ENCODE results near the gene SYTL5. TPM values are rescaled to one million over a fixed set of nuclear protein-coding genes. Genes with fewer than 3 reads are reported as not detected.

SYTL5 gene
- total RNA-seq, 6 experiments from 2014 or later = 0.10 to 0.21 (median 0.16) TPM

DNA sequence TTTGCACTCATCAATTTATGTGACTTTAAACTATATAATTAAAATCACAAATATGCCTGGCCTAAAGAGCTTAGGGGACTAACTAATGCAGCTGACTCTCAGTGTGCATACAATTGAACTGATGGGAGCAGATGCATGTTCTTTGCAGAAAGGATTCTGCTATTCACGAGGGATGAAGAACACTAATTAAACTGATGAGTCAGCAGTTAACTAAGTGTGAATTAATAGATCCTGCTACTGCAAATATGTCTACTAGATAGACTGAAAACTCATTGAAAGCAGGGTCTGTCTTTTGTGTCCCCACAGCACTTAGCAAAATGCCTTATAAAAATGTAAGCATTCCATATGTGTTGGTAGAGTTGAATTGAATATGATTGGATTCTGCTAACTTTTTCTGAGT lies 110.4 kb downstream of the SYTL5 start:
- DNase-seq = no peak
- Mint-ChIP-seq H3K27ac (no peak overlapping the region), H3K36me3 (ENCODE audit: low read depth) (no peaks in the 10 kb centered on the region), H3K27me3 (ENCODE audit: insufficient read depth) (no peaks in the 10 kb centered on the region), H3K4me3 (no peak overlapping the region), H3K9me3 (no peaks in the 10 kb centered on the region), H3K4me1 (ENCODE audit: low read depth) (no peaks in the 10 kb centered on the region)
- TF ChIP-seq CTCF (IDR thresholded peaks at IDR 0.05) = no peak

DNA sequence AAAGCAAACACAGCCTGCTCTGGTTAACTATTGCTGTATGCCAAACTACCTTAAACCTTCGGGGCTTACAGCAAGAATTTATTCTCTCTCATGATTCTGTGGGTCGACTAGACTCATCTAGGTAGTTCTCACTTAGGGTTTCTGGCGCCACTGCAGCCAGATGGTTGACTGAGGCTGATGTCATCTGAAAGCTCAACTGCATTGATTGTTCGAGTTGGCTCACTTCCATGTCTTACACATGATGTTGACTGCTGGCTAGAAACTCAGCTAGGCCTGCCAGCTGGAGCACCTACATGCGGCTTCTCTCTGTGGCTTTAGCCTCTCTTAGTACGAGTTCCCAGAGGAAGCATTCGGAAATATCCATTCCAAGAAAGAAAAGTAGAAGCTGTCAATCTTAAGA lies 111.1 kb downstream of the SYTL5 start:
- Mint-ChIP-seq H3K27me3 (ENCODE audit: insufficient read depth) (no peaks in the 10 kb centered on the region), H3K4me1 (ENCODE audit: low read depth) (no peaks in the 10 kb centered on the region)

GRCh38 chrX:38124000-38124399 lies 117.6 kb downstream of the SYTL5 start:
- no peak for DNase-seq
- Mint-ChIP-seq H3K36me3 (ENCODE audit: low read depth) (no peaks in the 10 kb centered on the region), H3K4me3 (no peak overlapping the region), H3K27ac (no peak overlapping the region), H3K4me1 (ENCODE audit: low read depth) (no peaks in the 10 kb centered on the region), H3K27me3 (ENCODE audit: insufficient read depth) (no peaks in the 10 kb centered on the region; the same call in 1 of the 2 replicates), H3K9me3 (no peaks in the 10 kb centered on the region)
- no peak for TF ChIP-seq CTCF (IDR thresholded peaks at IDR 0.05)

More for the DNA sequence above, 111.1 kb downstream of the SYTL5 start:
- TF ChIP-seq CTCF (IDR thresholded peaks at IDR 0.05) = no peak
- Mint-ChIP-seq H3K4me3 (no peak overlapping the region), H3K36me3 (ENCODE audit: low read depth) (no peaks in the 10 kb centered on the region), H3K27ac (no peak overlapping the region), H3K9me3 (no peaks in the 10 kb centered on the region)
- DNase-seq = no peak

DNA sequence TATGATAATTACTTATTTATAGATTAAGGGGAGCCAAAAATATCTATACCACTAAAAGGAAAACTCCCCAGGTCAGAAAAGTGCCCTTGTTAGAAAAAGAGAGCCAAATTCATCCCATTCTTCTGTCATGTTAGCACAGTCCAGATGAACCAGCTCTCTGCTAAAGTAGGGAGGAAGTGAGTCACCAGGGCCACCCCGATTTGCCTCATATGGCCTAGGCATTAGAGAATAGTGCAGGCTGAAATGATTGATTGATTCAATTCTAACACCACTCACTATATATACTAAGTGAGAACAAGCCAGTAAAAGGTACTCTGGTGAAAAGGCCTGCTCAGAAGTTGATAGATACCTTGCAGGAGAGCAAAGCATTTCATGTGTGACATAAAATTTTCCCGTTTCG lies 119.8 kb downstream of the SYTL5 start:
- Mint-ChIP-seq H3K9me3 (no peaks in the 10 kb centered on the region), H3K27me3 (ENCODE audit: insufficient read depth) (no peaks in the 10 kb centered on the region; the same call in none of the 2 replicates), H3K4me3 (no peak overlapping the region), H3K4me1 (ENCODE audit: low read depth) (no peaks in the 10 kb centered on the region), H3K36me3 (ENCODE audit: low read depth) (no peaks in the 10 kb centered on the region), H3K27ac (no peak overlapping the region)
- TF ChIP-seq CTCF (IDR thresholded peaks at IDR 0.05) = no peak
- no peak for DNase-seq

GRCh38 chrX:38127961-38128360 lies 121.6 kb downstream of the SYTL5 start:
- no peaks in the 10 kb centered on the region; the same call in none of the 2 replicates for H3K27me3 Mint-ChIP-seq (ENCODE audit: insufficient read depth)

More at GRCh38 chrX:38127961-38128360, 121.6 kb downstream of the SYTL5 start:
- H3K4me1 Mint-ChIP-seq (ENCODE audit: low read depth) = no peaks in the 10 kb centered on the region
- H3K27ac Mint-ChIP-seq = no peak overlapping the region
- H3K4me3 Mint-ChIP-seq = no peak overlapping the region
- DNase-seq = no peak
- no peaks in the 10 kb centered on the region for H3K36me3 Mint-ChIP-seq (ENCODE audit: low read depth)
- H3K9me3 Mint-ChIP-seq = no peaks in the 10 kb centered on the region
- no peak for TF ChIP-seq CTCF (IDR thresholded peaks at IDR 0.05)
